ENCODE data around the gene BTN1A1.

Gene BTN1A1

DNA sequence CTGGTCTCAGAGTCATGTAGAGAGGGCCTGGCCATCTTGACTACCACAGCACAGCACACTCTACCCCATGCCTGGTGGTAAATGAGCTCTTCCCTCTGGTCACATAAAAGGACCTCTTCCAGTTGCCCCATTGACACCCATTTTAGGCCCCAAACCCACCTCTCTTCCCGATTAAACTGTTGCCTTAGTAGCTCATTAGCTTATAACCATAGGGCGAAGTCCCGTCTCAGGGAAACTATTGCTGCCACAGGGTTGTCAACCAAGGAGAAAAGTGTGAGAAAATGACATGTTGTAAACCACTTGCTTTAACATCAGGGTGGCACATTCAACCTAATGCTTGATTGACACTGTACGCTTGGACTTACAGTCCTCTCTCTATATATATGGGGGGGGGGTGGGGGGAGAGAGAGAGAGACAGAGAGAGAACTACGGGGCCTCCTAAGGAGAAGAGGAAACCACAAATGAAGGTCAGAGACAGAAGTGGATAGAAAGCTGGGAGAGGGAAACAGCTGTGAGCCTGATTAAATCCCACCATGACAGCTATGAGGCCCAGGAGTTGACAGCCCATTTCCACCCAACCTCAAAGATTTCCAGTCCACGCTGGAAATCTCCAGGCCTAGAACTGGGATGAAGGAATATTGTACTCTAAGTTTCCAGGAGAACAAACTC lies 14.9 kb upstream of the BTN1A1 start:
- TF ChIP-seq, protein P1, sequence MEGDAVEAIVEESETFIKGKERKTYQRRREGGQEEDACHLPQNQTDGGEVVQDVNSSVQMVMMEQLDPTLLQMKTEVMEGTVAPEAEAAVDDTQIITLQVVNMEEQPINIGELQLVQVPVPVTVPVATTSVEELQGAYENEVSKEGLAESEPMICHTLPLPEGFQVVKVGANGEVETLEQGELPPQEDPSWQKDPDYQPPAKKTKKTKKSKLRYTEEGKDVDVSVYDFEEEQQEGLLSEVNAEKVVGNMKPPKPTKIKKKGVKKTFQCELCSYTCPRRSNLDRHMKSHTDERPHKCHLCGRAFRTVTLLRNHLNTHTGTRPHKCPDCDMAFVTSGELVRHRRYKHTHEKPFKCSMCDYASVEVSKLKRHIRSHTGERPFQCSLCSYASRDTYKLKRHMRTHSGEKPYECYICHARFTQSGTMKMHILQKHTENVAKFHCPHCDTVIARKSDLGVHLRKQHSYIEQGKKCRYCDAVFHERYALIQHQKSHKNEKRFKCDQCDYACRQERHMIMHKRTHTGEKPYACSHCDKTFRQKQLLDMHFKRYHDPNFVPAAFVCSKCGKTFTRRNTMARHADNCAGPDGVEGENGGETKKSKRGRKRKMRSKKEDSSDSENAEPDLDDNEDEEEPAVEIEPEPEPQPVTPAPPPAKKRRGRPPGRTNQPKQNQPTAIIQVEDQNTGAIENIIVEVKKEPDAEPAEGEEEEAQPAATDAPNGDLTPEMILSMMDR (IDR thresholded peaks at IDR 0.05) = no peak
- TF ChIP-seq ZFX (IDR thresholded peaks at IDR 0.05; ENCODE audit: borderline replicate concordance) = no peak
- no peak overlapping the region for H3K27ac ChIP-seq

DNA sequence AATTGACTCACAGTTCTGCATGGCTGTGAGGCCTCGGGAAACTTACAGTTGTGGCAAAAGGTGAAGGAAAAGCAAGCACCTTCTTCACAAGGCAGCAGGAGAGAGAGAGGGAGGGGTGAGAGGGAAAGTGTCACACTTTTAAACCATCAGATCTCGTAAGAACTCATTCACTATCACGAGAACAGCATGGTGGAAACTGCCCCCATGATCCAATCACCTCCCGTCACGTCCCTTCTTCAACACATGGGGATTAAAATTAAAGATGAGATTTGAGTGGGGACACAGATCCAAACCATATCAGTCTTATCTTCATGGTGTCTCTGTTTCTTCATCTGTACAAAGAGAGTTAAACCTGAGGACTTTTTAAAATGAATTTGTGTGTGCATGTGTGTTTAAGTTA lies 13.7 kb upstream of the BTN1A1 start:
- no peak overlapping the region for H3K27ac ChIP-seq
- no peak for TF ChIP-seq ZFX (IDR thresholded peaks at IDR 0.05; ENCODE audit: borderline replicate concordance)
- TF ChIP-seq, protein P1 (IDR thresholded peaks at IDR 0.05) = no peak

DNA sequence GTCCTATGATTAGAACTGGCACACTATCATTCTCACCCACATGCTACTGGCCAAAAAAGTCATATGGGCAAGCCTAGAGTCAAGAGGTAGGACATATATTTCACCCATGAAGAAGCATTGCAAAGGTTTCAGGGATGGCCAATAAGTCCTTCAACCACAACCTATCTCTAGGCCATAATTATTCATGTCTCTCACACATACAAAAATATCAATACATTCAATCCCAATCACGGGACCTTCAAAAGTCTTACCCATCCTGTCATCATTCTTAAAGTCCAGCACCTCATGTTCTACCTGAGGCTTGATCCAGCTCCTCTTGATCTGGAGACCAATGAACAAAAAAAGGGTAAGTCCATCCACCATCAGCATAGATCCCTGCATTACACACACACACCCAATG lies 12.6 kb upstream of the BTN1A1 start:
- TF ChIP-seq, protein P1 (IDR thresholded peaks at IDR 0.05) = no peak
- no peak for TF ChIP-seq ZFX (IDR thresholded peaks at IDR 0.05; ENCODE audit: borderline replicate concordance)
- H3K27ac ChIP-seq = no peak overlapping the region

DNA sequence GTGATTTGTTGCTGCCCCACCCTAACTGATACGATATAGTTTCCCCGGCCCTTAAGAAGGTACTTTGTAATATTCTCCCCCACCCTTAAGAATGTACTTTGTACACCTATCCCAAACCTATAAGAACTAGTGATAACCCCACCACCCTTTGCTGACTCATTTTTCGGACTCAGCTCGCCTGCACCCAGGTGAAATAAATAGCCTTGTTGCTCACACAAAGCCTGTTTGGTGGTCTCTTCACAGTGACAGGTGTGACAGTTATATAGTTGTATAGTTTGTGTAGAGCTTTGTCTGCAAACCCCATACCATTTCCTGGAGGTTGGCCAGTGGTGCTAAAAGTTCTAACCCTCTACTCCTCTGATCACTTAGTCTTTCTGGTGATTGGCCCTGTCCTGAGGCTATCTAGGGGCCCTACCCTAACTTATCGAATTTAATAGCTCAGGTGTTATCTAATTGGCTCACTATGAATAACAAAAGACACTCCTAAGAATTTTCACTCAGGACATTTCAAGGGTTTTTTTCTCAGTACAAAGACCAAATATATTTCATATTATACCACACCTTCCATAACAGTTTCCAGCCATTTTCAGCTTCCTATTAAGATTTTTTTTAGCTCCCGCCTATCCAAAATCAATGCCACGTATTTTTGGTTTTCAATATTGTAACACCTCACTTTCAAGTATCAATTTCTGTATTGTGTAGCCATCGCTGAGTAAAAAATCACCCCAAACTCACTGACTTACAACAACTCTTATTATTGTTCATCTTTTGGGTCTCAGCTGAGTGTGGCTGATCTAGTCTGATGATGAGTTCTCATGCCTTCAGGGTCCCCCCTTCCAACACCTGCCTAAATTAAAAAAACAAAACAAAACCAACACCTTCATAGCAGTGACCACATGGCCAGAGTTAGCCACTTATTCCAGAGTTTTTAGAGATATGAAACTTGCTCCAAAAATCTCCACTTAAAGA lies 9.8 kb upstream of the BTN1A1 start:
- no peak overlapping the region for H3K27ac ChIP-seq
- no peak for TF ChIP-seq ZFX (IDR thresholded peaks at IDR 0.05; ENCODE audit: borderline replicate concordance)
- TF ChIP-seq, protein P1 (IDR thresholded peaks at IDR 0.05) = no peak

DNA sequence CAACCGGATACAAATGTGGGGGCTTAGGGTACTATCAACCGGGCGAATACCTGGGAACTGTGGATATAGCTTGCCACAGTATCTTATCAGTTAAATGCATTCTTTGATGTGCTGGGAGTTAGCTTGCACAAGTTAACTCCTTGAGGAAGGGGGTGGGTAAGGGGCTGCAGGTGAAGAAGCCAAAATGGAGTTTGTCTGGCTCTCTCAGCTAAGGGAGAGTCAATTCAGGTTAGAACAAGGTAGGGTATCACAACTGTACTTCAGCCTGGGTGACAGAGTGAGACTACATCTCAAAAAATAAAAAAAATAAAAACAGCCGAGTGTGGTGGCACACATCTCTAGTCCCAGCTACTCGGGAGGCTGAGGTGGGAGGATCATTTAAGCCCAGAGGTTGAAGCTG lies 8.5 kb upstream of the BTN1A1 start:
- H3K27ac ChIP-seq = no peak overlapping the region
- TF ChIP-seq, protein P1 (IDR thresholded peaks at IDR 0.05) = no peak

- TF ChIP-seq ZFX (IDR thresholded peaks at IDR 0.05; ENCODE audit: borderline replicate concordance) = no peak
- TF ChIP-seq, protein P1 (IDR thresholded peaks at IDR 0.05) = no peak
- no peak overlapping the region for H3K27ac ChIP-seq
Observed at GRCh38 chr6:26493258-26493657, 6.8 kb upstream of the BTN1A1 start.

DNA sequence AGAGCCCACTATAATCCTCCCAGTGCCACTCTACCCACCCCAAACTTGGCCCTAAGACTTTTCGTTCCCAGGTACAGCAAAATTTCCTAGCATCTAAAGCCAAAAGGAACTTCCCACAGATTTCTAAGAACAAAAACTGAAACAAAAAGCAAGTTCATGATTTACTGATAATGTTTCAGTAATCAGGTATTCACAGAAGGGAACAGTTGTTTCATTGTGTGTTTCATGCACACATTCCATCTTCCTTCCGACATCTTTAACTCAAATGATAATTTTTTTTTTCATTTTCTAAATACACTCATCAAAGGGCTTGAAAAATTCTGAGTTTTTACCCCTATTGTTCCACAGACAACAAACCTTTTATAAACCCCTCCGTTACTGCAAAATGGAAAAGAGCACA lies 6.0 kb upstream of the BTN1A1 start:
- TF ChIP-seq, protein P1 (IDR thresholded peaks at IDR 0.05) = no peak
- no peak overlapping the region for H3K27ac ChIP-seq

Data from 22Rv1 (cell line).